ENCODE results near the gene ABCD4.
"Not testable (repeated sequence)": the region's sequence is repeated elsewhere in the genome, so short reads cannot be mapped to it uniquely, and the experiment has no call there.

ABCD4 gene

DNA sequence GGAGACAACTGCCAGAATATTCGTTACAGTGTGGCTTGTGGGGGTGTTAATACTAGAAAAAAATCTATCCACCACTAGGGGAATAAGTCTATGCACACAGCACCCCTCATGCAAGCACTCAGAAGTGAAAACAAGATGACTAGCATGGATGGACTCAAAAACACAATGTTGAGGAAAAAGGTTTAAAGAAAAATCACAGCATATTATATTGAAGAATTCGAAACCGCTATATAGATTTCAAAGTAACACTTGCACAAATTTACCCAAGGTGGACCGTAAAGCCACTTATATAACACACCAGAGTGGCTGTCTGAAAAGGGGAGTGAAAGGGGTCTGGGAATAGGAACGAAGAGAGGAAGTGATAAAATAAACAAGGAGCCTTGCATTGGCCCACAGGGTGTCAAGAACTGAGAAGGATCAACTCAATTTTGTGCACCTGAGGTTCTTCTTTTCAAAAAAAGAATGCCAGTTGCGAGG is 544 bp downstream of the ABCD4 start:
- no peak for DNase-seq (ENCODE audit: low read depth in 2 of 2)

DNA sequence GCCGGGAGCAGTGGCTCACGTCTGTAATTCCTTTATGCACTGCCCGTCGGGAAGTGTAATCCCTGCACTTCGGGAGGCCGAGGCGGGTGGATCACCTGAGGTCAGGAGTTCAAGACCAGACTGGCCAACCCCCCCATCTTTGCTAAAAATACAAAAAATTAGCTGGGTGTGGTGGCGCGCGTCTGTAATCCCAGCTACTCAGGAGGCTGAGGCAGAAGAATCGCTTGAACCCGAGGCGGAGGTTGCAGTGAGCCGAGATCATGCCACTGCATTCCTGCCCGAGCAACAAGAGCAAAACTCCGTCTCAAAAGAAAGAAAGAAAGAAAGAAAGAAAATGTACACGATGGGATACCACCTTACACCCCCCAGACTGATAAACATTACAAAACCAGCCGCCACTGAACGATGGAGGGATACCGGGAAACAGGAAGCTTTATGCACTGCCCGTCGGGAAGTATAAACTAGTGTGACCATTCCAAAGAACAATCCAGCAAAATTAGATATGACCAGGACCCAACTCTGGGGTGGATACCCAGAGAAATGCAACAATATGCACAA is 1.1 kb downstream of the ABCD4 start:
- DNase-seq (ENCODE audit: low read depth in 2 of 2) = no peak

DNA sequence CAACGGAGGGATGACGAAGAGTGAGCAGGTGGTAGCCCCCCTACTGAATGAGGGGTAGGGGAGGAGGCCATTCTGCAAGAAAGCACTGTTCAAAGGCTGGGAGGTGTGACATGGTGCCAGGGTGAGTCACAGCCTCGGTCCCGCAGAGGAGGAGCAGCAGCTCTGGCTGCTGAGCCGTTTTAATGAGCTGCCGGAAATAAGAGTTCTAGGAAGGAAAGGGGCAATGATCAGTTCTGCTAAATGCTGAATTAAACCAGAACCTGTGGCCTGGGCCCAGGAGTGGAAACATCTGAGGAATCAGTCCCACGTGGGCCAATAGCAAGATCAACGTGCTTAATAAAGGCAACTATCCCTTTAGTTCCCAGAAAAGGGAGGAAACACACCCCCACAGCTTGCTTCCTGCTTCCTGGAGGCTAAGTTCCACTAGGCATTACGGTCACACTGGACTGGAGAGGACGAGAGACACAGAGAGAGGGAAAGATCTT is 3.6 kb downstream of the ABCD4 start:
- DNase-seq (ENCODE audit: low read depth in 2 of 2) = no peak

DNA sequence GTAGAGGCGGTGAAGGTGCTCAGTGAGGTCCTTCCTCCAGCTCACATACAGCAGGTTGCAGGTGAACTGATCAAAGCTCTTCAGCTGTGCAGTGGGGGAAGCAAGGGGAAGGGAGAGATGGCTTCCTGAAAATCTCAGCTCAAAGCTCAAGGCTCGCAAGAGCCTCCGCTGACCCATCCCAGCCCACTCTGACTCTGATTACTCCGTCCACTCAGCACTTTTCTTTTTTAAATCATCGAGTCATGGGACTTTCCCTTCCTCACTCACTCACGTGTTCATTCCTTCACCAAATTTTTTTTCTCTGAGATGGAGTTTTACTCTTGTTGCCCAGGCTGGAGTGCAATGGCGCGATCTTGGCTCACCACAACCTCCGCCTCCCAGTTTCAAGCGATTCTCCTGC is 4.7 kb downstream of the ABCD4 start:
- DNase-seq (ENCODE audit: low read depth in 2 of 2) = no peak

DNA sequence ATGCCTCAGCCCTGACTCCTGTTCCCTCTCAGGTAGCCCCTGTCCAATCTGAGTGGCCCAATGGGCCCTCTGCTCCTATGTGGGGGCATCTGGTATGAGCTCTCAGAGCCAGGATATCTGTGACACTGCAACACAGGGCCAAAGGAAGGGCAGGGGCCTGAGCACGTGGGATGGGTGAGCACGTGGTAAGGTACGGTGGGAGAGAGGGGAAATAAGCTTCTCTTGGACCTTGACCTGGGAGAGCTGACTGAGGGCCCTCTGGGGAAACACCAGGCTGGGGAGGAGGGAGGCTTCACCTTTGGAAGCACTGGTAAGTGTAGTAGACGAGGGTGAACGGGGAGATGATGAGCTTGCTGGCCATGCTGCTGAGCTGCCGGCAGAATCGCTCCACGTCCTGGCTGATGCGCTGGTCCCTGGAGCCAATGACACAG is 6.7 kb downstream of the ABCD4 start:
- no peak for DNase-seq (ENCODE audit: low read depth in 2 of 2)

DNA sequence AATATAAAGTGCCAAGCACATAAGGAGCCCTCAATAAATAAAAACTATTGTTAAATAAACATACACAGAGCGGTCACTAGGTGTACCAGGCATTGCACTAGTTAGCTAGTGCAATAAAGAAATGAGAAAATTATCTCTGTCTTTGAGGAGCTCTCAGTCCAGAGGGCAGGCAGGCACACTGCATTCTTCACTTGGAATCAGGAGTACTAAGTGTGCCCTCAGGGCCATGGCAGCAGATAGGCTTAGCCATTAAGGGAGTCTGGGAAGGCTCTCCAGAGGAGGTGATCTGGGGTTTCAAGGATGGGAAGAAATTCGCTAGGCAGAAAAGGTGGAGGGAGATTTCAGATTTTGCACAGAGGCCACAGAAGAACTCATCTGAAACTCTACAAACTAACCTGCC is 9.1 kb downstream of the ABCD4 start:
- no peak for DNase-seq (ENCODE audit: low read depth in 2 of 2)

DNA sequence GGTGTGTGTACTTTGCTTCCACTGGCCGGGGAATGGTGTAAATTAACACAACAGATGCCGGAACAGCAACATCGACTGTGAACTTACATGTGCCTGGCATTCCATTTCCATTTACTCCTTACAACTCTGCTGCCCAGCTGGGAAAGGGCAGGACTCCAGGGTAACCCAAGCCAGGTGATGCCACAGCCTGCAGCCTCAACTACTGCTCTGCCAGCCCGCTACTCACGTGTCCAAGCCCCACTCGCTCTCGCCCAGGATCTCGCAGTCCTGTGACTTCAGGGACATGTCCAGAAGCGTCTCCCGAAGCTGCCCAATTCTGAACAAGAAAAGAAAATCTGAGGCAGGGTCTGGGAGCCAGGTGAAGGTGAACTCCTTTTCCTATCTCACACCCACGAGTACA is 10.7 kb downstream of the ABCD4 start:
- DNase-seq (ENCODE audit: low read depth in 2 of 2) = no peak

DNA sequence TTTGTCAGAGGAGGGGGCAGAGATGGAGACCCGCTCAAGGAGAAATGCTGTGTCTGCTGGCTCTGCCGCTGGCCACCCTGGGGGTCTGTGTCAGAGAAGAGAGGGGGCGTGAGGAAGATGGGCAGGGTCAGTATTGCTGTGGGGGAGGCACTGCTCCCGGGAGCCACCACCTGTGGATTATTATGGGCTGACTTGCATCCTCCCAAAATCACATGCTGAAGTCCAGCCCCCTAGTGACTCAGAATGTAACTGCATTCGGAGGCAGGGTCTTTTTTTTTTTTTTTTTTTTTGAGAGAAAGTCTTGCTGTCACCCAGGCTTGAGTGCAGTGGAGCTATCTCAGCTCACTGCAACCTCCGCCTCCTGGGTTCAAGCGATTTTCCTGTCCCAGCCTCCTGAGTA is 12.3 kb downstream of the ABCD4 start:
- no peak for DNase-seq (ENCODE audit: low read depth in 2 of 2)

DNA sequence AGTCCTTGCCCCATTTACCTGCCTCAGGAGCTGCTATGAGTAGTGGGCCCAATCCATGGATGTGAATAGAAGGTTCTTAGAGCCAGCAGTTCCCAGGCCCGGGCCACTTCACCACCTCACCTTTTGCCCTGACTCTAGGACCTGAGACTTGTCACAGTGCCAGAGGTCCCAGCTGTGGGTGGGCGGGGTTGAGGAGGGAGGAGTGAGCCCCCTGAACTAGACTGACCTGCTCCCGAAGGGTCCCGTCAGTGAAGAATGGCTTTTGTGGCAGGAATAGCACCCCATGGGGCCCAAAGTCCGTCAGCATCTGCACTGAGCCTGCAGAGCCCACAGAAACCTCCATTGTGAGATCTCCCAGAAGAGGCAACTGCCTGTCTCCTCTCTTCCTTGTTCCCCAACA is 12.9 kb downstream of the ABCD4 start:
- no peak for DNase-seq (ENCODE audit: low read depth in 2 of 2)

DNA sequence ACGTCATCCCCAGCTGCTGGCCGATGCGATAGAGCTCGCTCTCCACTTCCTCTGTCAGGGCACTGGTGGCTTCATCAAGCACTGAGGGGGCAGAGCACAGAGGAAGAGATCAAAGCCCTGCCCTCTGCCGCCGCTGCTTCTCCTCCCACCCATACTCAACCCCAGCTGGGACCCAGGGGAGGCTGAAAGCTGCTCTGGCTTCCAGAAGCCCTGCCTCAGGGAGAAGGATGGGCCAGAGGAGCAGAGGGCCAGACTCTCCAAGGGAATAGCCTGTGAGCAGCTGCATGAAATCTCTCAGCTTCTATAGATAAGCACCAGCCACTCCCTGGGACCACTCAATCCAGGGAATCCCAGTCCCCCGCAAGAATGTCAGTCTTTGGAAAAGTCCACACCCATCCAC is 16.0 kb downstream of the ABCD4 start:
- DNase-seq (ENCODE audit: low read depth in 2 of 2) = no peak

DNA sequence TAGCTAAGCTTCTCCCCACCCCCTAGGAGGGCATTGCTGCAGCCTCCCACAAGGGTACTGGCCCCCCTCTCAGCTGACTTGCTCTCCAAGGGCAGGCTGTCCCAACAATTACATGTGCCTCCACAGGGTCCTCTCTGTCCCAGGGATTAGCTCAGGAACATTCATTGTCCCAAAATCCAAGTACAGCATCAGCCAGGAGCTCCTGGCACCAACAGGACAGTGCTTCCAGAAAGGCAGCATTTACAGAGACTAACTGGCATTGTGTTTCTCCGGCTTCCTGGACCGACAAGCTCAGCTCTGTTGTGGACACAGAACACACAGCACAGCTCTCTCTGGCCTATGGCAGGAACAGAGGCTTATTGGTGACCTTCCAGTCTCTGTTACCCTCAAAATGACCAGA is 21.7 kb downstream of the ABCD4 start:
- no peak for DNase-seq (ENCODE audit: low read depth in 2 of 2)

DNA sequence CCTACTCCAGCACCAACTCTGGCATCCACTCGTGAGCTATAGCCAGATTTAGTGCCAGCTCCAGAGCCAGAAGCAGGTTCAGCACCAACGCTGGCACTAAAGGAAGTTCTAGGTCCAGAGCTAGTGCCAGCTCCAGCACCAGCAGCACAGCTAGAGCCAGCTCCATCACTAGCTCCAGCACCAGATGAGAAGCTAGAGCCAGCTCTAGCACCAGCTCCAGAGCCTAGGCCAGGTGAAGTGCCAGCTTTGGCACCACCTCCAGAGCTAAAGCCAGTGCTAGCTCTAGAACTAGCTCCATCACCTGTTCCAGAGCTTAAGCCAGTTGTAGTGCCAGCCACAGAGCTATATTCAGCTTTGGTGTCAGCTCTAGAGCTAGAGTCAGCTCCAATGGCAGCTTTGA is 24.7 kb downstream of the ABCD4 start:
- DNase-seq (ENCODE audit: low read depth in 2 of 2) = no peak

DNA sequence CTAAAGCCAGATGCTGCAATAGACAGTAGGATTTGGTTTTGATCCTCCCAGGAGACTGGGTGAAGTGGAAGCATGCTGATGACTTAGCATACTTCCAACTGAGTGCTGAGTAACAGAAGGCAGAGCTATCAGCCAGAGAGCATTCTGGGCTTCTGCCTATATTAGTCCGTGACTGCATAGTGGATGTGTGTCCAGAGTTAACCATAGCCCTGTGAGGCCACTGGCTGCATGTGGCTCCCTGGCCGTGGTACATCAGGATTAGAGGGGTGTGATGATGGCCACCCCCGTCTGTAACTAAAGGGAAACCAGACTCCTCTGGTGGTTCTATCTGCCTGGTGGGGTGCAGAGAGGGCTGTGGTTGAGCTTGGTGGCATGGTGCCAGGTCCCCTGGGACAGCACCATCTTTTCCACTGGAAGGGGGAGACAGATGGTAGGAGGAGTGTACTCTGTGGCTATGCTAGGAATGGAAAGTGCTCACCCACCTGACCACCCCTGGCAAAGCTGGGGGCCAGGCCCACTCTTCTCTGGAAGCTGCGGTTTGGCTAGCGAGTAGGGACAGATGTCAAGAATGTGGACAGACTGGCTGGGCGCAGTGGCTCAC is 27.4 kb downstream of the ABCD4 start:
- DNase-seq (ENCODE audit: low read depth in 2 of 2) = no peak

DNA sequence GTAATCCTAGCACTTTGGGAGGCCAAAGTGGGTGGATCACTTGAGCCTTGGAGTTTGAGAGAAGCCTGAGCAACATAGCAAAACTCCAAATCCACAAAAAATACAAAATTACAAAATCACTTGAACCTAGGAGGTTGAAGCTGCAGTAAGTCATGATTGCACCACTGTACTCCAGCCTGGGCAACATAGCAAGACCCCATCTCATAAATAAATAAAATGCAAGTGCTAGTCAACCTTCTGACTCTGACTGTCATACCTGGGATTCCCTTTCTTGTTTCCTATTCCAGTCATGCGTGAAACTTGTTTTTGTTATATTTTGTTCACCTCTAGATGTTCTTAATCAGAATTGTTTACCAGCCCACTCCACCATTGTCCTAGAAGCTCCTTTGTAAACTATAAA is 31.4 kb downstream of the ABCD4 start:
- no peak for DNase-seq (ENCODE audit: low read depth in 2 of 2)

DNA sequence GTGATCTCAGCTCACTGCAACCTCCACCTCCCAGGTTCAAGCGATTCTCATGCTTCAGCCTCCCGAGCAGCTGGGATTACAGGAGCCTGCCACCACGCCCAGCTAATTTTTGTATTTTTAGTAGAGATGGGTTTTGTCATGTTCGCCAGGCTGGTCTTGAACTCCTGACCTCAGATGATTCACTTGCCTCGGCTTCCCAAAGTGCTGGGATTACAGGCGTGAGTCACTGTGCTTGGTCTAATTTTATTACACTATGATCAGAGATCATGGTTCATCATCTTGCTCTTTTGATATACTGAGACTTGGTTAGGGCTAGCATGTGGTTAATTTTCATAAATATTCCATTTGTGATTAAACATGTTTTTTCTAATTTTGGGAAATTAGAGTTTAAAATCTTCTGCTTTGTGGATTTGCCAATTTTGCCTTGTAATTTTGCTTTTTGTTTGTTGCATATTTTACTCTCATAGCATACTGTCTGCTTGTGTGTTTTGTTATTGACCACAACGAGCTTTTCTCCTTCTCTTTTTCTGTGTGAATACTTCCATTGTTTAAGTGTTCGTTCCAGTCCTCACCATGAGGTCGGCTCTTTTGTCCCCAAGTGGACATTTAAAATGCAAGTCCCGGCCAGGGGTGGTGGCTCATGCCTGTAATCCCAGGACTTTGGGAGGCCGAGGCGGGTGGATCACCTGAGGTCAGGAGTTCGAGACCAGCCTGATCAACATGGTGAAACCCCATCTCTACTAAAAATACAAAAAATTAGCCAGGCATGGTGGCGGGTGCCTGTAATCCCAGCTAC is 32.2 kb downstream of the ABCD4 start:
- not testable (repeated sequence) for DNase-seq (ENCODE audit: low read depth in 2 of 2)

DNA sequence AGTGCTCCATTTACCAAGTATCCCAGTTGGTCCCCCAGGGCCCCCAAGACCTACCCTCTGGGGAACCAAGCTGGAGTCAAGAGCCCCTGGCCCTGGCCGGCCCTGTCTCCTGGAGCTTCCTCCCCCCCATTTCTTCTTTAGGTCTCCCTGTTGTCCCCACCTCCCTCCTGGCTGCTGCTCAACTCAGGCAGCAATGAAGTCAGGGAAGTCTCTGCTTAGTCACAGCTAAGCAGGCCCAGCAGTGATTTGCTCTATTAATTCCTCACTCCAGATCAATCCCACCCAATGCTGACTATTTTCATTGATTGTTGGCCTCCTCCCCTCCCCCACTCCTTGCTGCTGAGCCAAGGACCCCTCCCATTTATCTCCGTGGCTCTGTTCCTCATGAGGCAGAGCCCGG is 35.1 kb downstream of the ABCD4 start:
- DNase-seq (ENCODE audit: low read depth in 2 of 2) = no peak

DNA sequence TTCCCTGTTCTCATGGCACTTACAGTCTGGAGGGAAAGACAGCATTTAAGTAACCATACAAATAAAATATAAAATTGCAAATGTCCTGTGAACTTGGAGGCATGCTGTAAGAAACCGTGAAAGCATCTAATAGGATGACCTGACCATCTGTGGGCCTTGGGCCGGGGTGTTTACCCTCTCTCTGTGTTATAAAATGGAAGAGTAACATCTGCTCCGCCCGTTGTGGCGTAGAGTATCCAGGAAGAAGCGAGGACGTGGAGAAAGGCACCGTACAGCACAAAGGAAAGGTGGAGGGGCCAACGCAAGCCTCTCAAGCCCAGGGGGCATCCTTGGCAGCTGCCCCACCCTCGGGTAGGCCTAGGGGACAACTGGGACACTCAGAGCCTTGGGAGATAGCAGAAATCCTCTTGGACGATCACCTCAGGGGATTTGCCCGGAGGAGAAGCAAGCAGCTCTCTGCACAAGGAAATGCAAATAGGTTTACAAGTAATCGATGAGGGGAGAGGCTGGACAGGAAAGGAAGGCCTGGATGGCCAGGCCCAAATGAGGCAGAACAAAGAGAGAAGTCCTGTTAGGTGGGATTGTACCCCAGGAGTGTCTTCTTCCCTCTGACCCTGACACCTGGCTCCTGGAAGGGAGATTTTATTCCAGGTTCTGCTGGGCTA is 37.3 kb downstream of the ABCD4 start:
- DNase-seq (ENCODE audit: low read depth in 2 of 2) = no peak

DNA sequence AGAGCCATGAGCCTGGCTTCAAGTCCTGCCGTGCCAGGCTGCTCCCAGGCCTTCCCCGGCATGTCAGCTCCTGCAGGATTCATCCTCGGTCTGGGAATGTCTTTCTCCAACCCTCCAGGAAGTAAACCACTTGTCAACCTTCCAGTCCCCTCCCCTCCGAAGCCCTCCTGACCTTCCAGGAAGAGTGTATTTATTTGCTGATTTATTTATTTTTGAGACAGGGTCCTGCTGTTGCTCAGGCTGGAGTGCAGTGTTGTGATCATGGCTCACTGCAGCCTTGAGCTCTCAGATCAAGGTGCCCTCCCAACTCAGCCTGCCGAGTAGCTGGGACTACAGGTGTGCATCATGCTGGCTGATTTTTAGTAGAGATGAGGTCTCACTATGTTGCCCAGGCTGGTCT is 38.8 kb downstream of the ABCD4 start:
- no peak for DNase-seq (ENCODE audit: low read depth in 2 of 2)

DNA sequence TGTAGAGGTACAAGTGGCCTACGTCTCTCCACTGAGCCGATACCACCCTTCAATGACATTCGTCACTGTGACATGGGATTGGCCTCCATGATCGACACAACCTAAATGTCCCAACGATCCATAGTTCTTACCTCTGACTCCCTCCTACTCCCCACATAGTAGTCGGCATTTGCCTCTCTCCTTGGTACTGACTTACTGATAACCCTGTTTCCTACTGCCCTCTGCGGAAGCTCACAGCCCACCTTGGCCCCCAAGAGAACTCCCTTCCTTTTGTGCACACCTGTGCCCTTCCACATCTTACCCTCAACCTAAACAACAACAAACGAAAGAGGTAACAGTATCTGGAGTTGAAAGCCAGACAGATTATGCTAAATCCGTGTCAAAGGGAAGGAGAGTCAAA is 39.6 kb downstream of the ABCD4 start:
- DNase-seq (ENCODE audit: low read depth in 2 of 2) = no peak

DNA sequence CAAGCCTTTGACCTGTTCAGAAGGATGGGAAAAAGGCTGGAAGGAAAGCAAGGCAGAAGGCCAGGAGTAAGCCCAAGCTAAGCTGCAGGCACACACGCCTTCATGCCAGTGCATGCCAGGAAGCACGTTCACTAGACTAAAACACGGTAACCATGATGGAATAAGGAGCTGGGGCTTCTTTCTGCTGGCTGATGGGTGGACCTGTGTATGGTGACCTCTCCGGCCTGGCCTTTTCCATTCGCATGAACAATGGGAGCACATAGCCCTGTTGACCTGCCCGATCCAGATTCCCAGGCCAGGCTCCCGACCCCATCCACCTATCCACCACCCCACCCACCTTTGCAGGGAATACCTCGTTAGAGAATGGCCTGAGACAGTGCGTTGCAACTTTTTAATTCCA is 40.7 kb downstream of the ABCD4 start:
- DNase-seq (ENCODE audit: low read depth in 2 of 2) = no peak

DNA sequence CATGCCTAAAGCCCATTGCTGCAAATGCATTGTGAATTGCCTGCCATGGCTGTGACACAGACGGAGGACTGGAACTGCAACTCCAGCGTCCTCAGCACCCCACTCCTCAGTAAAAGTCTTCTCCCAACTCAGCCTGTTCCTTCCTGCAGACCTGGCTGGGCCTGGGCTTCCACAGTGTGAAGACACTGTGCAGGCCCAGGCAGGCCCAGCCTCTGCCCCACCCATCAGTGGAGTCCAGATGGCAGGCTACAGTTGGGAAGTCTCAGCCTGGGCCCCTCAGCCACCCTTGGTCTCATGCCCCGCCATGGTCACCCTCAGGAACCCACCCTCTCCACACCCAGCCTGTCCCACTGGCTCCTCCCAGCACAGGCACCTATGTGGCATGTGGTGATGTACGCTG is 41.4 kb downstream of the ABCD4 start:
- DNase-seq (ENCODE audit: low read depth in 2 of 2) = no peak

DNA sequence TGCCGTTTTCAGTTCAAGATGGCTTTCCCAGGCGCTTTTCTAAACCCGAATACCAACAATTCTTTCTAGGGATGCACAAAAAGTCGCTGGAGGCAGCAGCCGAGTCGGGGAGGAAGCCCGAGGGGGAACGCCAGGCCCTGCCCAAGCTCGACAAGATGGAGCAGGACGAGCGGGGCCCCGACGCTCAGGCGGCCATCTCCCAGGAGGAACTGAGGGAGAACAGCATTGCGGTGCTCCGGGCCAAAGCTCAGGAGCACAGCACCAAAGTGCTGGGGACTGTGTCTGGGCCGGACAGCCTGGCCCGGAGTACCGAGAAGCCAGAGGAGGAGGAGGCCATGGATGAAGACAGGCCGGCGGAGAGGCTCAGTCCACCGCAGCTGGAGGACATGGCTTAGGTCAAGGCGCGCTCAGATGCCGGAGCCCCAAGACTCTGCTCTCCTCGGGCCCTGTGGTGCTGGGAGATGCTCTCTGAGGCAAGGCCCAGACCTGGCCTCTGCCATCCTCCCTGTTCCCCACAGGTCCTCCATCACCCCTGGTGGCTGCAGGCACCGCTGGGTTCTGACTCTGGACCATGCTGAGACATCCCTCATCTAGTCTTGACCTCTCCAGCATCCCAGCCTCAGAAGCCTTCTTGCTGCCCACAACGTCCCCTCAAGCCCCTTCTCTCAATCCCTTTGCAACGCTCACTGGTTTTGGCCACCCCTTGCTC is 42.1 kb downstream of the ABCD4 start:
- DNase-seq (ENCODE audit: low read depth in 2 of 2) = no peak

Data from stimulated activated CD4-positive, alpha-beta T cell treated with anti-CD3 and anti-CD28 coated beads, Interleukin-1b, Interleukin-23, amount 100 ng/mL, for 4 hours (primary cell).